ENCODE measurements around the gene MEIOSIN. TPM values are rescaled to one million over a fixed set of nuclear protein-coding genes. Genes with fewer than 3 reads are reported as not detected.

The MEIOSIN gene
- total and polyA plus RNA-seq, 9 of the 15 experiments (the other 6 are each of a cell fraction or from before 2014, with no cell fraction given), result 0.06 to 2.0 (median 0.76) TPM

DNA sequence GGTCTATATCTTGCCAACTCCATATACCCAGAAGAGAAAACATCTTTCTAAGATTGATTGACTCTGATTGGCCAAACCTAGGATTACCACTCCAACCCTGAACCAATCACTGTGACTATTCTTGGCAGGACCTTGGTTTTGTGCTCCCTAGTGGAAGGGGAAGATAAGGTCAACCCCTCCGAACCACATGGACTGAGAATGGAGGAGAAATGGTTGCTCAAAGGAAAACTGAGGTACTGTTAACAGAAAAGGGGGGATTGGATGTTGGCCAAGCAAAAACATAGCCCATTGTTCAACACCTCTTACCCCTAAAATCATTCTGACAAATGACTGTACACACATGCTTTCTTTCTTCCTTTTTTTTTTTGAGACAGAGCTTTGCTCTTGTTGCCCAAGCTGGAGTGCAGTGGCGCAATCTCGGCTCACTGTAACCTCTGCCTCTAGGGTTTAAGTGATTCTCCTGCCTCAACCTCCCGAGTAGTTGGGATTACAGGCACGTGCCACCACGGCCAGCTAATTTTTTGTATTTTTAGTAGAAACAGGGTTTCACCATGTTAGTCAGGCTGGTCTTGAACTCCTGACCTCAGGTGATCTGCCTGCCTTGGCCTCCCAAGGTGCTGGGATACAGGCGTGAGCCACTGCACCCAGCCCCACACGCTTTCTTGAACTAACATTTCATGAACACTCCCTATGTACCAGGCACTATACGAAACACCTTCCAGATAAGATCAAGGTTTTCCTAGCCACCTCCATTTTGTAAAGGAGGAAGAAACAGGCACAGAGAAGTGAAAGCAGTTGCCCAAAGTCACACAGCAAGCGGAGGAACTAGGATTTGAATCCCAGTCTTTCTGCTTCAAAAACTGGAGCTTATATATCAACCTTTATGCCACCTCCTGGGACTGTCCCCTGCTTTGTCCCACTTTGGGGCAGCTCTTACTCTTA lies 6.5 kb downstream of the MEIOSIN start (continued):
- TF ChIP-seq NBN (IDR thresholded peaks at IDR 0.05; ENCODE audit: low read depth), result peak; percentile 25; the same call in 1 of the 2 replicates
- no peak for TF ChIP-seq CCAR2 (IDR thresholded peaks at IDR 0.05; ENCODE audit: low read depth, low read length)
- peak; percentile 92 for TF ChIP-seq BRD4 (IDR thresholded peaks at IDR 0.05)
- TF ChIP-seq ZNF609 (CRISPR knock-in tag; IDR thresholded peaks at IDR 0.05; ENCODE audit: borderline replicate concordance), result no peak
- no peak for TF ChIP-seq SETDB1 (IDR thresholded peaks at IDR 0.05; ENCODE audit: low read length)
- TF ChIP-seq, protein P1, sequence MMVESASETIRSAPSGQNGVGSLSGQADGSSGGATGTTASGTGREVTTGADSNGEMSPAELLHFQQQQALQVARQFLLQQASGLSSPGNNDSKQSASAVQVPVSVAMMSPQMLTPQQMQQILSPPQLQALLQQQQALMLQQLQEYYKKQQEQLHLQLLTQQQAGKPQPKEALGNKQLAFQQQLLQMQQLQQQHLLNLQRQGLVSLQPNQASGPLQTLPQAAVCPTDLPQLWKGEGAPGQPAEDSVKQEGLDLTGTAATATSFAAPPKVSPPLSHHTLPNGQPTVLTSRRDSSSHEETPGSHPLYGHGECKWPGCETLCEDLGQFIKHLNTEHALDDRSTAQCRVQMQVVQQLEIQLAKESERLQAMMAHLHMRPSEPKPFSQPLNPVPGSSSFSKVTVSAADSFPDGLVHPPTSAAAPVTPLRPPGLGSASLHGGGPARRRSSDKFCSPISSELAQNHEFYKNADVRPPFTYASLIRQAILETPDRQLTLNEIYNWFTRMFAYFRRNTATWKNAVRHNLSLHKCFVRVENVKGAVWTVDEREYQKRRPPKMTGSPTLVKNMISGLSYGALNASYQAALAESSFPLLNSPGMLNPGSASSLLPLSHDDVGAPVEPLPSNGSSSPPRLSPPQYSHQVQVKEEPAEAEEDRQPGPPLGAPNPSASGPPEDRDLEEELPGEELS (CRISPR knock-in tag; IDR thresholded peaks at IDR 0.05; ENCODE audit: borderline replicate concordance), result no peak
- TF ChIP-seq TBP (optimal IDR thresholded peaks at IDR 0.05; ENCODE audit: low read depth, low read length), result peak; percentile 79
- no peak for TF ChIP-seq KLF1 (tag; IDR thresholded peaks at IDR 0.05)
- TF ChIP-seq CHD1 (IDR thresholded peaks at IDR 0.05; ENCODE audit: low read length), result no peak
- TF ChIP-seq, protein P2, sequence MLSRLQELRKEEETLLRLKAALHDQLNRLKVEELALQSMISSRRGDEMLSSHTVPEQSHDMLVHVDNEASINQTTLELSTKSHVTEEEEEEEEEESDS (CRISPR knock-in tag; IDR thresholded peaks at IDR 0.05), result no peak
- TF ChIP-seq RBM14 (IDR thresholded peaks at IDR 0.05; ENCODE audit: borderline replicate concordance, insufficient read depth, low read depth, low read length), result no peak
- TF ChIP-seq HES1 (IDR thresholded peaks at IDR 0.05; ENCODE audit: low read depth), result no peak
- TF ChIP-seq HINFP (tag; conservative IDR thresholded peaks at IDR 0.05; ENCODE audit: low read depth), result no peak; the same call in 1 of the 2 replicates
- TF ChIP-seq NEUROD1 (IDR thresholded peaks at IDR 0.05; ENCODE audit: borderline replicate concordance, low read depth, low read length, partially characterized antibody), result peak; percentile 73
- no peak for TF ChIP-seq SRSF3 (IDR thresholded peaks at IDR 0.05; ENCODE audit: insufficient read depth, low read length)
- peak; percentile 73; the same call in 1 of the 2 replicates for TF ChIP-seq GTF2E2 (tag; IDR thresholded peaks at IDR 0.05)
- peak; percentile 27 for TF ChIP-seq HNRNPLL (IDR thresholded peaks at IDR 0.05; ENCODE audit: low read depth, low read length, poor library complexity, severe bottlenecking)
